ENCODE results near the gene SLC24A3. TPM values are rescaled to one million over a fixed set of nuclear protein-coding genes. Genes with fewer than 3 reads are reported as not detected.

Gene SLC24A3
- total RNA-seq, 1 donor from 2014 or later, result 0.51 TPM

DNA sequence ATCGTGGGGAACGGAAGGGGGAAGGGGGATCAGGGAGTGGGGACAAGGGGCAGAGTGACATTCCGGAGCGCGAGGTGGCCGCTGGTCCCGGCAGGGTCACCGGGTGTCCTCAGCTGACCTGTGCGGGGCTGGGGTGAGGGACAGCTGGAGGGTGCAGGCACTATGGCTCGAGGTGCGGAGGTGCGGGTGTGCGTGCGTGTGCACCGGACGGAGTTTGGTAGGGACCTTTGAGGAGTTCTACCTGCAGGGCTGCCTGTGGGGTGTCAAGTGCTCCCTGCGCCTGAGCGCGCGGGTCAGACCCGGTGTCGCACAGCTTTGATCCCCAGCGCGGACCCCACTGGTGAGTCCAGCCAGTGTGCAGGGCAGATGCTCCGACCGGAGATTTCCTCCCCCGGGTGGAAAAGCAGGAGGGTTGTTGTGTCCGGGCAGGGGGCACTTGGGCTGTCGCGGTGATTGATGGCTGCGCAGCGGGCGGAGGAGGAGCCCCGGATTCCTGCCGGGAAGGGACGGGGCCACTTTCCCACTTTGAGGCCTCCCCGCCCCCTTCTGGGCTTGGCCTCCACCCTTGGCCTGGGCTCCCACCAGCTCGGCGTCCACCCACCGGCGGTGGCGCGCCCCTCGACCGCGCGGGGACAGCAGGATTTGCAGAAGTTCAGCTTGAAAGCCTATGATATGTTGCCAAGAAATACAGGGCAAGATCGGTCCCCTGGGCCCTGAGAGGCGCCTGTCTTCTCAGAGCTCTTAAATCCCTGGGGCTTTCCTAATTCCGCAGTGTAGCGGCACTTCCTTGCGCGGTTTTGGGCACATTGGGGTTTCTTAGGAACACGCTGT, 546.3 kb downstream of the SLC24A3 start:
- Mint-ChIP-seq H3K4me1 (peaks cover 29% of the 10 kb centered on the region), H3K4me3 (peak overlapping the region; percentile 97), H3K9me3 (no peaks in the 10 kb centered on the region), H3K36me3 (ENCODE audit: low read depth) (no peaks in the 10 kb centered on the region), H3K27me3 (ENCODE audit: low read depth) (peaks cover under 1% of the 10 kb centered on the region), H3K27ac (ENCODE audit: unreplicated experiment) (peak overlapping the region; percentile 67)
- DNase-seq (ENCODE audit: low read depth, low spot score), result peak; percentile 52
- TF ChIP-seq, protein P1, sequence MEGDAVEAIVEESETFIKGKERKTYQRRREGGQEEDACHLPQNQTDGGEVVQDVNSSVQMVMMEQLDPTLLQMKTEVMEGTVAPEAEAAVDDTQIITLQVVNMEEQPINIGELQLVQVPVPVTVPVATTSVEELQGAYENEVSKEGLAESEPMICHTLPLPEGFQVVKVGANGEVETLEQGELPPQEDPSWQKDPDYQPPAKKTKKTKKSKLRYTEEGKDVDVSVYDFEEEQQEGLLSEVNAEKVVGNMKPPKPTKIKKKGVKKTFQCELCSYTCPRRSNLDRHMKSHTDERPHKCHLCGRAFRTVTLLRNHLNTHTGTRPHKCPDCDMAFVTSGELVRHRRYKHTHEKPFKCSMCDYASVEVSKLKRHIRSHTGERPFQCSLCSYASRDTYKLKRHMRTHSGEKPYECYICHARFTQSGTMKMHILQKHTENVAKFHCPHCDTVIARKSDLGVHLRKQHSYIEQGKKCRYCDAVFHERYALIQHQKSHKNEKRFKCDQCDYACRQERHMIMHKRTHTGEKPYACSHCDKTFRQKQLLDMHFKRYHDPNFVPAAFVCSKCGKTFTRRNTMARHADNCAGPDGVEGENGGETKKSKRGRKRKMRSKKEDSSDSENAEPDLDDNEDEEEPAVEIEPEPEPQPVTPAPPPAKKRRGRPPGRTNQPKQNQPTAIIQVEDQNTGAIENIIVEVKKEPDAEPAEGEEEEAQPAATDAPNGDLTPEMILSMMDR (conservative IDR thresholded peaks at IDR 0.05), result no peak

DNA sequence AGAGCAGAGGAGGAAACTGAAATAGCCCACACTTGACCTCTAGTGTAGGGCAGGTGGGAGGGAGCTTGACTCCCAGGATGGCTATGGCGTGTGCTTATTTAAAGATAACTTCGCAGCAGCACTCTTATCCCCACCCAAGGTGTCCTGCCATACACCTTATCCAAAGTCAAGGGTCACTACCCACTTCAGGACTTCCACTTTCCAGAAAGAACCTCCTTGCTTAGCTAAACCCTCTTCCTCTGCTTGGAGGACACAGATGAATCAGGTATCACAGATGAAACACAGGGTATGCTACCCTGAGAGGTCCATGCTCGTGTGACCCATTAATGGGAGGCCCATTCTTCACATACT, 547.9 kb downstream of the SLC24A3 start:
- DNase-seq (ENCODE audit: low read depth, low spot score), result no peak
- TF ChIP-seq, protein P1 (conservative IDR thresholded peaks at IDR 0.05), result no peak
- Mint-ChIP-seq H3K27me3 (ENCODE audit: low read depth) (no peaks in the 10 kb centered on the region), H3K4me3 (peak overlapping the region; percentile 76), H3K36me3 (ENCODE audit: low read depth) (no peaks in the 10 kb centered on the region), H3K4me1 (peaks cover 29% of the 10 kb centered on the region), H3K9me3 (no peaks in the 10 kb centered on the region), H3K27ac (ENCODE audit: unreplicated experiment) (no peak overlapping the region)

DNA sequence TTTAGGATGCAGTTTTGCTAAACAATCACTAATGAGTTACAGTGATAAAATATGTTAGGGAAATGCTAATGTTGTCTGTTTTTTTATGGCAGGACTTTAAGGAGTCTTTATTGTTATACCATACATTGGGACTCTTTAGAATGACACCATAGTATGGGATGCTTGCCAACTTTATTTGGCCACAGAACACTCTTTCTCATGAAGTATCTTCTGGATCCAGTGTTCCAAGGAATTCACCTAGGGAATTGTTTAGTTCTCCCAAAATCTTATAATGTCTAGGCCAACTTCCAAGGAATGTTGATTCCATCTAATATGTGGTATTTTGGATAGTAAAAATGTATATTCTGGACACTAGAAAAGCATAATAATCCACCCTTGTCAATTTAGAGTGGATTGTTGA, 548.9 kb downstream of the SLC24A3 start:
- TF ChIP-seq, protein P1 (conservative IDR thresholded peaks at IDR 0.05), result no peak
- Mint-ChIP-seq H3K4me1 (peaks cover 29% of the 10 kb centered on the region), H3K4me3 (peak overlapping the region; percentile 76), H3K9me3 (no peaks in the 10 kb centered on the region), H3K36me3 (ENCODE audit: low read depth) (no peaks in the 10 kb centered on the region), H3K27ac (ENCODE audit: unreplicated experiment) (no peak overlapping the region), H3K27me3 (ENCODE audit: low read depth) (no peaks in the 10 kb centered on the region)
- no peak for DNase-seq (ENCODE audit: low read depth, low spot score)

DNA sequence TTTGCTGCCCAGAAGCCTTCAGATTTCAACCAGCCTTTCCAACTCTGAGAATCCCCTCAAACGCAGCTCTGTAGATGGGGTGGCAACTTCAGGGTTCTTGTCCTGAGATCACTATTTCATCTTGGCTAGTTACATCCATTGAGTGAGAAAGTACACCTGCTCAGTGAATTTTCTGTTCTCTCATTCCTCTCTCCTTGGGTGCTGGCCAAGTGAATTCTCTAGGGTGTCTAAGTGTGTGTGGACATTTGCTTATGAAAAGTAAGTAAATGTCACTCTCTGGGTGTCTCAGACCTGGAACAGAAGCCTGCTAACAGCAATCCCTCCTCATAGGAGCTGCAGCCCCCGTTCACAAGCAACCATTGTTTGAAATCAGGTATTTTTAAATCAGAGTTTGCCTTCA, 549.4 kb downstream of the SLC24A3 start:
- TF ChIP-seq, protein P1 (conservative IDR thresholded peaks at IDR 0.05), result no peak
- Mint-ChIP-seq H3K4me1 (peaks cover 26% of the 10 kb centered on the region), H3K9me3 (no peaks in the 10 kb centered on the region), H3K36me3 (ENCODE audit: low read depth) (no peaks in the 10 kb centered on the region), H3K27ac (ENCODE audit: unreplicated experiment) (no peak overlapping the region), H3K27me3 (ENCODE audit: low read depth) (no peaks in the 10 kb centered on the region), H3K4me3 (peak overlapping the region; percentile 76)
- no peak for DNase-seq (ENCODE audit: low read depth, low spot score)

DNA sequence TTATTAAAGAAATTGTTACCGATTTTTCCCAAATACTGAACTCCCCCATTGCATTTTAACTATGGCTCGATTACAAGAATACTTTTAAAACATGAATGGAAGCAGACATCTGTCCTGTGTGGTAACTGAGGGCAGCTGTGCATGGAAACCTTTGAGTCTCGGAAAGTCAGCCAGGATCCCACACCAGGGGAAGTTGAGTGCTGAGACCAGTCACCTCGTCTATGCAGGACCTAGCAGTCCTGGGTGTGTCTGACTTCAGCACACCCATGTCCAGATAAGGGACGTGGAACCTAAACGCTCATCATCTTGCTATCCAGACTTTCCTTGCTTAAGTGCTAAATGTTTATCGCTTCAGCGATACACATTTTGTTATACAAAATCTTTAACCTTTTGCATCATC, 551.8 kb downstream of the SLC24A3 start:
- Mint-ChIP-seq H3K9me3 (no peaks in the 10 kb centered on the region), H3K36me3 (ENCODE audit: low read depth) (no peaks in the 10 kb centered on the region), H3K27me3 (ENCODE audit: low read depth) (no peaks in the 10 kb centered on the region), H3K4me1 (peaks cover 24% of the 10 kb centered on the region), H3K27ac (ENCODE audit: unreplicated experiment) (no peak overlapping the region), H3K4me3 (no peak overlapping the region)
- TF ChIP-seq, protein P1 (conservative IDR thresholded peaks at IDR 0.05), result no peak
- no peak for DNase-seq (ENCODE audit: low read depth, low spot score)
